HG03571 (cell line): Measurements from ENCODE around the gene ANXA6.
"Not testable (repeated sequence)": the region's sequence is repeated elsewhere in the genome, so short reads cannot be mapped to it uniquely, and the experiment has no call there.

ENCODE experiments used
- ATAC-seq: cut with Tn5 transposase; IDR thresholded peaks from one replicate; pipeline ENCODE4 v1.9.1; 2021; ENCODE audit not compliant: unreplicated experiment

Gene ANXA6

DNA sequence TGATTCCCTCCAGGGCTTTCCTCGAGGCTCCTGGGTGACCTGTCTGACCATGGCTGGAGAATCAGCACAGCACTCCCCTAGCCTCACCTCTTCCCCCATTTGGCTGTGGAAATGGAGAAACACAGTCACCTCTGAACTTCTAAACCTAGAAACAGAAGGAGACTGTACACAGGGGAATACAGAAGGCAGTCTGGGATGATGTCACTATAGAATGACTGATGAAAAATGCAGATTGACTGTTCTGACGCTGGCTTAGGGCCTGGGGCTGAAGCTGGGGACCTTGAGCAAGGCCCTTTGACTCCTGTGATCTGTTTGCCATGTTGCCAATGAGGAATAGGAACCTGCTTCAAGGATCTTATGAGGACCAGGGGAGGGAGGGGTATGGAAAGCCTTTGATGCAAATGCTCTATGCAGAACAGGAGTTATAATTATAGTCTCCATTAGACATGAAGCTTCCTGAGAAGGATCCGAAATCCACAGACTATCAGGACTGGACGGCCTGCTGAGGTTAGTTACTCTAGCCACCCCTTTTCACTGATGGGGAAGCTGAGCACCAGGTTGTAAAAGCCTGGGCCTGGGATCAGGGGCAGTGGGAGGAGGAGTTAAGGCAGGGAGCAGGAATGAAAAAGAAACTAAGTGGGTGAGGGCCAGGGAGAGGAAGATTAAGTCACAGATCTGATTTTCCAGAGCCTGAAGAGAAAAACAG is 24.4 kb upstream of the ANXA6 start:
- no peak for ATAC-seq

- no peak for ATAC-seq
These were observed 22.7 kb upstream of the ANXA6 start for GRCh38 chr5:151180291-151180690.

GRCh38 chr5:151179489-151179840 is 21.9 kb upstream of the ANXA6 start:
- ATAC-seq, result no peak

- ATAC-seq, result no peak
These were observed 21.4 kb upstream of the ANXA6 start for GRCh38 chr5:151178777-151179488.

- no peak for ATAC-seq
These were observed 20.8 kb upstream of the ANXA6 start for GRCh38 chr5:151178372-151178771.

- not testable (repeated sequence) for ATAC-seq
These were observed 18.7 kb upstream of the ANXA6 start for GRCh38 chr5:151176268-151176667.

GRCh38 chr5:151174612-151175101 is 17.1 kb upstream of the ANXA6 start:
- ATAC-seq, result no peak

DNA sequence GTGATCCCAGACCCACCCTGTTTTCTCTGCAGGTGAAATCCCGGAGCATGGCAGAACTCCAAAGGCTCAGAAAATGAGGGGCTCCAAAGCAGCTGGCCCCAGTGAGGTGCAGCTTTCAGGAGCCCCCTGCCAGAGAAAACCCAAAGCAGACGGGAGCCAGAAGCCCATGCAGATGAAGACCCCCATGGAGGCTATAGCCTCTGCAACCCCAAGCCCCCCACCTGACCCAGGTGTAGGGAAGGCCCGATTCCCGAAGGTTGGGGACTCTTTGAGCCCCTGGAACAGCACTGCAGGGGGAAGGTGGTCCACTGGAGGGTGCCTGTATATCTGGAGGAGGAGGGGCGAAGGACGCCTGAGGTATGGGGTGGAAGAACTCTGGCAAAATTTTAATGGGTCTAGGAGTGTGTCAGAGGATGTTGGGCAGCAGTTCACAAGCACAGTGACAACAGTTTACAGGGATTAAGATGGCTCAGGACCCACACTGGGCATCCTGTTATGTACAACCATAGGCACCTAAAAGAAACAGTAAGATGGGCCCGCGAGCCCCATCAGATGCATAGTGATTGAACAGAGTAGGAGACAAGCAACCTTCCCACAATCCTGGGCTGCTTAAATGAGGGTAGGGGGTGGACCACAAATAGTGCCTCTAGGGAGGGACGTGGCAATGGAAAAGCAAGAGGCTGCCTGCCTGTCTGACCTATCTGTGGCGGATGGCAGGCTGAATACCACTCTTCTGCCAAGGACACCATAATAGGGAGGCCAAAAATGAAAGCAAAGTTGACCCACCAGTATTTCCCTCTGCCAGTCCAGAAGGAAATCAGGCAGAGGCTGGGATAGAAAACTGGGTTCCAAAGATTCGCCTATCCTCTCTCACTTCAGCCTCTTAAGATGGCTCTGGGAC is 16.4 kb upstream of the ANXA6 start:
- no peak for ATAC-seq

DNA sequence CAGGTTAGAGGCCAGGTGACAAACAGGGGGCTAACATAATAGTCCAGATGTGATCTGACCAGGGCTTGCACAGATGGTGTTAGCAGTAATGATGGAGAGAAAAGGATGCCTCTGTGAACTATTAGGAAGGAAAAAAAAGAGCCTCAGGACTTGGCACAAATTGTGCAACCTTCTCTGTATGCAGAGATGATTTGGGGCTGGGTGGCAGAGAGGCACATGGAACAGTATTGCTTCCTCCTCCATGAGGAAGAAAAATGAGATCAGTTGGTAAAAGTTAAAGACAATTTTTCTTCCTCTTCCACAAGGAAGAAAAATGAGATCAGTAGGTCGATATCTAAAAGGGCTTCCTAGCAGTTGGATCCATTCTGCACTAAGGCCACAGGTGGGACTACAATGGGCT is 13.9 kb upstream of the ANXA6 start:
- no peak for ATAC-seq

DNA sequence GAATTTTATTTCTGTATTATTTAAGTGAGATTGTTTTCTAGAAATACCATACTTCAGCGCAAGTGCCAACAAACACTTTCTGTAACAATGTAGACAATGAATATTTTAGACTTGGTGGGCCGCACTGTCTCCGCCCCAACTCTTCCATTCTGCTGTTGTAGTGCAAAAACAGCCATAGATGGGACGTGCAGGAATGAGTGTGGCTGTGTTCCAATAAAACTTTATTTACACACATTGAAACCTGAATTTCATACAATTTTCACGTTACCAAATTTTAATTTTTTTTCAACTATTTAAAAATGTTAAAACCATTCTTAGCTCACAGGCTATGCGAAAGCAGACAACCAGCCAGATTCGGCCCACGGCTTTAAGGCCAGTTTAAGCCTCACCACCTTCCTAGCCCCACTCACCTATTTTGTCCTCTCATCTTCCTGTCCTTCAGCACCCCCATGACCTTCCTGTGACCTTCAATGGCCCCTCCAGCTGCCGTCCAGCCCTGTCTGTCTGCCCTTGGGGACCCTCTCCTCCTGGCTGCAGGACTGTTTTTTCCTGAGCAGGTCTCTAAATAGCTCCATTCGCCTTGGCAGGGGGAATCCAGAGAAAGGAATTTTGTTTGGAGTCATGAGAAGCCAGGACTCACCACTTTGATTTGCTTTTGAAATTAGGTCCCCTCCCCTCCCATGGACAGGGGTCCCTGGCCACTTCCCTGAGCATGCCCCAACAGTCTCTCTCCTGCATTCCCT is 11.2 kb upstream of the ANXA6 start:
- no peak for ATAC-seq

DNA sequence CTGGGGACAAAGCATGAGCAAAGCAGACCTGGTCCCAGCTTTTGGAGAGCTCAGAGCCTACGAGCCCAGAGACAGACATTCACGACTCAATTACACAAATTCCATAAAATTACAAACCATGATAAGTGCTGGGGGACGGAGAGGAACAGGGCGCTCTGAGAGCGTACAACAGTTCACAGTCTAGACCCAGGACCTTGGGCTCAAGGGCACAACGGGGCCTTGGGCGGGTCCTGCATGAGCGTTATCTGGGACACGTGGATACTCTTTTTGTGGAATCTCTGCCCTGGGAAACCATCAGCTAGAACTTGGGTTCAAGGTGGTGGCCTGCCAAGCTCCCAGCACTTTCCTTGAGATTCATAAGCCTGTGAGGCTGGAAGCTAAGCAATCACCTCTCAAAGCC is 9.4 kb upstream of the ANXA6 start:
- no peak for ATAC-seq

DNA sequence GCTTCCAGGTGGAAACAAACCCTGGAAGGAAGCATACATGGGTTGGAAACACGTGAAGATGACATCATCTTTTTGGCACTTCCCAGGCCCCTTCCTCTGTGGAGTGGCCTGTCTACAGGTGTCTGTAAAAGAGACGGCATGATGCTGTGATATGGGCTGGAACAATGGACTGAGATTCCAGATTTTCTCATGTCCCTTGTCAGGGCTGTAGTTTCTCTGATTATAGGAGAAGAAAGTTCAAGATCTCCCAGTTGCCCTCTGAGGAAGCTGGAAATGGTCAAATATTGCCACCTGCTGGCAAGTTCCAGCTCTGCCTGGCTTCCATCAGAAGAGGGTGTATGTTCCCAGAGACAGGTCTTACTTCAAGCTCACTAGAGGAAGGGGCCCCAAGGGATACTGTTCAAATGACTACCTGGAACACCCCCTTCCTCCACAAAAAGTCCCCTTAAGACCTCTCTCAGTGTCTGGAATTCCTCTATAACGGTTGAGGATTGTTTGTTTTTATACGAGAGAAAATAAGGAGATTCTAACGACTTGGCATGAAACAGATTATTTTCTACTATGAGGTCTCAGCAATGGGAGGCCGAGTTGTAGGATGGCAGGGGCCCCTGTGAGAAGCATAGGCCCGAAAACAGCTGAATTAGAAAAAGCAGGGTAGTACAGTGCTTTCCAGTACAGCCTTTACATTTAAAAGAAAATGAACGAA is 7.3 kb upstream of the ANXA6 start:
- ATAC-seq, result peak; percentile 56

DNA sequence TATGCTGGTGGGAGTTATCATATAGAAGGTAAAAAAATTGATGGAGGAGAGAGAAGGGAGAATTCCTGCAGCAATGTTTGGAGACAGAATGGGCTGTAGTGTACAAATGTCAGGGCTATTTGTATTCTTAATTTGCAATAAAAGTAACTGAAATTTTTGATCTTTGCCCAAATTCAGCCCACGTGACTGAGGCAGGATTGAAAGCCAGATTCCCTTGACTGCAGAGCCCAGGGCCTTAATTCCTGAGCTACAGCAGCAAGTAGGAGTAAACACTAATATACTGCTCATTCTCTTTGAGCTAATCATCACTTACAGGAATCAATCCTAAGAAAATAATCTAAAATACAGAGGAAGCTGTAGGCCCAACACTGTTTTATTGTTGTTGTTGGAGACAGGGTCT is 5.2 kb upstream of the ANXA6 start:
- ATAC-seq, result no peak

DNA sequence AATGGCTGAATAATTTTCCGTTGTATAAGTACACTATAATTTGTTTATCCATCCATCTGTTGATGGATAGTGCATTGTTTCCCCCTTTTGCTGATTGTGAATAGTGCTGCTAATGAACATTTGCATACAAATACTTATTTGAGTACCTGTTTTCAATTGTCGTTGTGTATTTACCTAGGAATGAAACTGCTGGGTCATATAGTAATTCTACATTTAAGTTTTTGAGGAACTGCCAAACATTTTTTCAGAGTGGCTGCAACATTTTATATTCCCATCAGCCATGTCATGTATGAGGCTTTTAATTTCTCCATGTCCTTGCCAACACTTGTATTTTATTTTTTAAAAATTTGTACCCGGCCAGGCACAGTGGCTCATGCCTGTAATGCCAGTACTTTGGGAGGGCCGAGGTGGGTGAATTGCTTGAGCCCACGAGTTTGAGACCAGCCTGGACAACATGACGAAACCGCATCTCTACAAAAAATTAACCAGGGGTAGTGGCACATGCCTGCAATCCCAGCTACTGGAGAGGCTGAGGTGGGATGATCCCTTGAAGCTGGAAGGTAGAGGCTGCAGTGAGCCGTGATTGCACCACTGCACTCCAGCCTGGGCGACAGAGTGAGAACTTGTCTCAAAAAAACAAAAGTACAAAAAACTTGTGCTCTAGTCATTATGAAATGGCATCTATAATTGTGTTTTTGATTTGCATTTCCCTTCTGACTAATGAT is 2.2 kb upstream of the ANXA6 start:
- no peak for ATAC-seq

- no peak for ATAC-seq
These were observed 695 bp upstream of the ANXA6 start for GRCh38 chr5:151158287-151158661.

DNA sequence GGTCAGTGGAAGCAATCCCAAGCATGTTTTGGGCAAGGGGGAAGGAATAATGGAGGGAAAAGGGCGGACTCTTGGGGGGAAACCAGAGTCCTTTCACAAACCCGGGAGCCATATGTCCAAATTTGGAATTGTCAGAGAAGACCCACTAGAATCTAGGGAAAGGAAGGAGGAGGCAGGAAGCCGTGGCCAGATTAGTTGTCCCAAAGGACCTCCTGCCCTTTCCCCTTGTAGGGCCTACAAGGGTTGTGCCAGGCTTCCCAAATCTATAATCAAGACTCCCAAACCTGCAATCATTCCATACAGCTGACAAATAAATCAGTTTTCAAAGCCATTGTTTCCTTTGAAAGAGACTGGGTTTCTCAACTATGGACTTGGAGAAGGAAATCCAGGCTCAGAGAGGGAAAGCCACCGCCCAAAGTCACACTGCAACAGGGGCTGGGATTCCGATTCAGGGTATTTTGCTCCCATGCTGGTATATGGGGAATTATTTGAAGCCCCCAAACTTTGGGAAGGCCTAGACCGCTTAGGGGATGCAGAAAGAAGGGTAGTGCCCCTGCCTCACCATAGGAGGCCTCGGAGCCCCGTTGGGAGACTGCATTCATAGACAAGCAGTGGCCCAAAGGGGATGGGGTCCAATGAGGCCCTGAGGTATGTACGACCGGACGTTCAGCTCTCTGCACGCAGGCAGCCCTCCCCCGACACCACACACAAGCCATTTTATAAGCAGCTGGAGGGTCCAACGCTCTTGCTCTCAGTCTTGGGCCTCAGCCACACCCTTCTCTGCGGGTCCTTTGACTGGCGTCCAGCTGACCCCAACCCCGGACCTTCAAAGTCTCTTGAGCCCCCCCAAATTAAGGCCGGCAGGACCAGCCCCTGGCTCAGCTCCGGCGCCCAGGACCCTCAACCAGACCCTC is 815 bp downstream of the ANXA6 start:
- no peak for ATAC-seq

DNA sequence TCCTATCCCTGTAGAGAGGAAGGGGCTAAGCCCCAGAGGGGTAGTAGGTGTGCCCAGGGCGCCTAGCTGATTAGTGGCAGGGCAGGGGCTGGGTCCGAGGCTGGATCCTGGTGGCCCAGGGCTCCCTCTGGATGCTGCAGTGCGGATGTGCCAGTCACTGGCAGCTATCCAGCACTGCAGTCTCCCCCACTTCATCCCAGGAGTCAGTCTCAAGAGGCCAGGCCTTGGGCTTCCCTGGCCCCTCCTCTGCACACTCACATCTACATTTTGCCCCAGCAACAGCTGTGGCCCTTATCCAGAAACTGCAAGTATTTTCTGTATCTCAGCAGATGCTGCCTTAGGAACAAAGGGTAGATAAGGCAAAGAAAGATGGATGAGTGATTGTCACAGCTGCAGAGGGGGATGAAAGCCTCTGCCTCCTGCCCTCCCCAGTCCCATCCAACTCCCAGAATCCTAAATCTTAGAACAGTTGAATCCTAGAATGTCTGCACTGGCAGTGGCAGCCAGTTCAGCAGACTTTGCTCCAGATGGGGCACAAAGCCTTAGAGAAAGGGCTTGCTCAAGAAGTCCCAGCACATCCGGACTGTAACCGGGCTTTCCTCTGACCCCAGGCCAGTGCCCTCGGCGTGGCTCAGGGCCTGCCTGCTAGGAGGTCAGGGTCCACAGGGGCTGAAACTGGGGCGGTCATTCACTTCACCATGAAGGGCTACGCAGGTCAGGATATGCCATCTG is 1.6 kb downstream of the ANXA6 start:
- peak; percentile 21 for ATAC-seq
